ENCODE data around the gene COL23A1. TPM values are rescaled to one million over a fixed set of nuclear protein-coding genes. Genes with fewer than 3 reads are reported as not detected.

The COL23A1 gene
- polyA plus RNA-seq, 2 of the 4 experiments (the other 2 are of a cell fraction), result not detected

DNA sequence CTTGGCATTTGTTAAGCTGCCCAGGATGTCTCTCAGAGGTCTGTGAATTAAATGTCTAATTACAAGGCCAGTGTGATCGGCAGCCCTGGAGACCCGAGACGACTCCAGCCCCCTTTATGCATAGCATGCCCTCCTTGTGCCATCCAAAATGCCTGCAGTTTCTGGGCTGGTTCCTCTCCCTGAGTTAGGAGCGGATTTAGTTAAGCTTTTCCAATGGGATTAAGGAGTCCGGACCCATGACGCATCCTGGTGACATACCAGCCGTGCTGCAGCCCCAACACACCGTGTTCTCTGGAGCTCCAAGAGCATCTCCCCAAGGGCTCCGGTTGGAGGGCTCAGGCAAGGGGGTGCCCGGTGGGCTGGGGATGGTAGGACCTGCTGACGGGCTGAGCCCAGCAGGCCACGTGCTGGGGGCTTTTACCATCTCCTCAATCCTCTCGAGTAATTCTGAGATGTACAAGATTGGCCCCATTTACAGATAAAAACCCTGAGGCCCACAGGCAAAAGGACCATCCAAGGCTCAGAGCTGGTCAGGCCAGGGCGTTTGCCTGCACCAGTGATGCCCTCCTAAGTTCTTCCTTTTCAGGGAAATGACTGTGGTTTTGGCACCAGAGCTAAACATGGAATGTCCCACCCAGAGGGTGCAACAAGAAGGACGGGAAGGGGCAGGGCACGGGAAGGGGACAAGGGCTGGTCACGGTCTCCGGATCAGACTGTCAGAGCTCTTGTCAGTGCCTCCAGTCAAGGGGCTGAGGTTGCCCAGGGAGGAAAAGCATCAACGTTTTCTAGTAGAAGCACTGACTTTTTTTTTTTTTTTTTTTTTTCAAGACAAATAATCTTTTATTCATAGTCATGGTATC is 275.0 kb downstream of the COL23A1 start:
- Histone ChIP-seq H3K4me3 (no peak overlapping the region), H3K27ac (no peak overlapping the region), H3K4me1 (no peaks in the 10 kb centered on the region), H3K9me3 (no peaks in the 10 kb centered on the region), H3K4me2 (no peak overlapping the region)
- WGBS (ENCODE audit: missing lambda C conversion rate), result 45% methylated on average over 17 of the region's 19 CpGs
- ATAC-seq, result no peak
- DNase-seq (ENCODE audit: low read depth in 1 of 2, low spot score in 1 of 2), result no peak
- no peak for FAIRE-seq
- ChIA-PET CTCF (interaction anchor here (0.6 kb wide), 1 partner anchor 322 kb away, joined by 3 read pairs; no protein-coding TSS in a partner anchor), POLR2A (no interaction called here)
- TF ChIP-seq CBX8 (IDR thresholded peaks at IDR 0.05) (no peak), CBX2 (IDR thresholded peaks at IDR 0.05; ENCODE audit: borderline replicate concordance, low read depth) (no peak), CEBPB (IDR thresholded peaks at IDR 0.05) (no peak), SREBF2 (IDR thresholded peaks at IDR 0.05) (no peak), RFX5 (IDR thresholded peaks at IDR 0.05) (no peak), NR3C1 (IDR thresholded peaks at IDR 0.05) (no peak), MAX (IDR thresholded peaks at IDR 0.05) (no peak), ZC3H11A (IDR thresholded peaks at IDR 0.05) (no peak), RCOR1 (IDR thresholded peaks at IDR 0.05; ENCODE audit: low read depth, low read length) (no peak), TP53 (CRISPR knock-in tag; IDR thresholded peaks at IDR 0.05) (no peak), NFE2L2 (conservative IDR thresholded peaks at IDR 0.05; ENCODE audit: low read length) (no peak), HOXB13 (CRISPR knock-in tag; IDR thresholded peaks at IDR 0.05; ENCODE audit: low read depth) (no peak)
- TF ChIP-seq, protein P1, sequence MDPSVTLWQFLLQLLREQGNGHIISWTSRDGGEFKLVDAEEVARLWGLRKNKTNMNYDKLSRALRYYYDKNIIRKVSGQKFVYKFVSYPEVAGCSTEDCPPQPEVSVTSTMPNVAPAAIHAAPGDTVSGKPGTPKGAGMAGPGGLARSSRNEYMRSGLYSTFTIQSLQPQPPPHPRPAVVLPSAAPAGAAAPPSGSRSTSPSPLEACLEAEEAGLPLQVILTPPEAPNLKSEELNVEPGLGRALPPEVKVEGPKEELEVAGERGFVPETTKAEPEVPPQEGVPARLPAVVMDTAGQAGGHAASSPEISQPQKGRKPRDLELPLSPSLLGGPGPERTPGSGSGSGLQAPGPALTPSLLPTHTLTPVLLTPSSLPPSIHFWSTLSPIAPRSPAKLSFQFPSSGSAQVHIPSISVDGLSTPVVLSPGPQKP (IDR thresholded peaks at IDR 0.05; ENCODE audit: low read depth, low read length), result no peak

- no peak for DNase-seq (ENCODE audit: low read depth in 1 of 2, low spot score in 1 of 2)
- no peak for ATAC-seq
- POLR2A ChIA-PET, result no interaction called here
- no peaks in the 10 kb centered on the region for H3K4me1 ChIP-seq
- 59% methylated on average over 17 of the region's 17 CpGs for WGBS (ENCODE audit: missing lambda C conversion rate)
- H3K4me3 ChIP-seq, result no peak overlapping the region
- no peaks in the 10 kb centered on the region for H3K9me3 ChIP-seq
- no peak for TF ChIP-seq ZSCAN20 (CRISPR knock-in tag; IDR thresholded peaks at IDR 0.05)
- TF ChIP-seq HOXA7 (CRISPR knock-in tag; IDR thresholded peaks at IDR 0.05), result no peak
- TF ChIP-seq HDAC2 (IDR thresholded peaks at IDR 0.05), result no peak
- TF ChIP-seq RARB (CRISPR knock-in tag; IDR thresholded peaks at IDR 0.05), result no peak
- TF ChIP-seq FOSB (CRISPR knock-in tag; IDR thresholded peaks at IDR 0.05), result no peak
- no peak for TF ChIP-seq CEBPB (IDR thresholded peaks at IDR 0.05)
- TF ChIP-seq TP53 (CRISPR knock-in tag; IDR thresholded peaks at IDR 0.05), result no peak
- TF ChIP-seq KDM1A (IDR thresholded peaks at IDR 0.05; ENCODE audit: low read depth), result no peak
- H3K4me2 ChIP-seq, result no peak overlapping the region
- no peak overlapping the region for H3K27ac ChIP-seq
- FAIRE-seq, result no peak
- CTCF ChIA-PET, result no interaction called here
These were observed 276.0 kb downstream of the COL23A1 start for GRCh38 chr5:178314061-178314660.

DNA sequence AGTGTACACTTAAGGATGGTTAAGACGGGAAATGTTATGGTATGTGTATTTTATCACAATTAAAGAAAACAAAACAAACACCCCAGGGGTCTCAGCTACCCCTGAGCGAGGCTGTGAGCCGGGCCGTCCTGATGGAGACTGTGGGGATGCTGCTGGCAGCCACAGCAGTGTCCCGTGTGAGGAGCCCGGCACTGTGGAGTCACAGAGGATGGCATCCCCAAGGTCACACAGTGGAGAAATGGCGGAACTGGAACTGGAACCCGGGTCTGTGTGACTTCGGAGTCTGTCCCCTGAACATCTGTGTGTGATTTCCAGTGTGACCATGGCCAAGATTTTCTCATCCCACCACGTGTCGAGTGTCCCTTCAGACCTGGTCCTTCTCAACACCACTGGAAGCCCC is 276.9 kb downstream of the COL23A1 start:
- ChIA-PET CTCF (no interaction called here), POLR2A (no interaction called here)
- TF ChIP-seq EP300 (IDR thresholded peaks at IDR 0.05), result no peak
- TF ChIP-seq CHD2 (IDR thresholded peaks at IDR 0.05; ENCODE audit: low read length, partially characterized antibody), result no peak
- TF ChIP-seq HOXA7 (CRISPR knock-in tag; IDR thresholded peaks at IDR 0.05), result no peak
- TF ChIP-seq POLR2A (IDR thresholded peaks at IDR 0.05; ENCODE audit: low read length), result no peak
- no peak for TF ChIP-seq BHLHE40 (IDR thresholded peaks at IDR 0.05; ENCODE audit: low read depth, low read length)
- no peak for TF ChIP-seq KDM1A (IDR thresholded peaks at IDR 0.05; ENCODE audit: low read depth)
- no peak for TF ChIP-seq RFX5 (IDR thresholded peaks at IDR 0.05)
- no peak overlapping the region for H3K27ac ChIP-seq
- H3K4me3 ChIP-seq, result no peak overlapping the region
- H3K4me1 ChIP-seq, result no peaks in the 10 kb centered on the region
- FAIRE-seq (no peak), ATAC-seq (no peak), DNase-seq (ENCODE audit: low read depth in 1 of 2, low spot score in 1 of 2) (no peak)
- no peak overlapping the region for H3K4me2 ChIP-seq
- WGBS (ENCODE audit: missing lambda C conversion rate), result 33% methylated on average over 11 of the region's 11 CpGs
- H3K9me3 ChIP-seq, result no peaks in the 10 kb centered on the region

Measured in A549 (cell line).